ENCODE results near the gene FLNC.
A peak's percentile ranks its signal among the peaks of the same experiment; 100 is the strongest.

Gene FLNC, protein sequence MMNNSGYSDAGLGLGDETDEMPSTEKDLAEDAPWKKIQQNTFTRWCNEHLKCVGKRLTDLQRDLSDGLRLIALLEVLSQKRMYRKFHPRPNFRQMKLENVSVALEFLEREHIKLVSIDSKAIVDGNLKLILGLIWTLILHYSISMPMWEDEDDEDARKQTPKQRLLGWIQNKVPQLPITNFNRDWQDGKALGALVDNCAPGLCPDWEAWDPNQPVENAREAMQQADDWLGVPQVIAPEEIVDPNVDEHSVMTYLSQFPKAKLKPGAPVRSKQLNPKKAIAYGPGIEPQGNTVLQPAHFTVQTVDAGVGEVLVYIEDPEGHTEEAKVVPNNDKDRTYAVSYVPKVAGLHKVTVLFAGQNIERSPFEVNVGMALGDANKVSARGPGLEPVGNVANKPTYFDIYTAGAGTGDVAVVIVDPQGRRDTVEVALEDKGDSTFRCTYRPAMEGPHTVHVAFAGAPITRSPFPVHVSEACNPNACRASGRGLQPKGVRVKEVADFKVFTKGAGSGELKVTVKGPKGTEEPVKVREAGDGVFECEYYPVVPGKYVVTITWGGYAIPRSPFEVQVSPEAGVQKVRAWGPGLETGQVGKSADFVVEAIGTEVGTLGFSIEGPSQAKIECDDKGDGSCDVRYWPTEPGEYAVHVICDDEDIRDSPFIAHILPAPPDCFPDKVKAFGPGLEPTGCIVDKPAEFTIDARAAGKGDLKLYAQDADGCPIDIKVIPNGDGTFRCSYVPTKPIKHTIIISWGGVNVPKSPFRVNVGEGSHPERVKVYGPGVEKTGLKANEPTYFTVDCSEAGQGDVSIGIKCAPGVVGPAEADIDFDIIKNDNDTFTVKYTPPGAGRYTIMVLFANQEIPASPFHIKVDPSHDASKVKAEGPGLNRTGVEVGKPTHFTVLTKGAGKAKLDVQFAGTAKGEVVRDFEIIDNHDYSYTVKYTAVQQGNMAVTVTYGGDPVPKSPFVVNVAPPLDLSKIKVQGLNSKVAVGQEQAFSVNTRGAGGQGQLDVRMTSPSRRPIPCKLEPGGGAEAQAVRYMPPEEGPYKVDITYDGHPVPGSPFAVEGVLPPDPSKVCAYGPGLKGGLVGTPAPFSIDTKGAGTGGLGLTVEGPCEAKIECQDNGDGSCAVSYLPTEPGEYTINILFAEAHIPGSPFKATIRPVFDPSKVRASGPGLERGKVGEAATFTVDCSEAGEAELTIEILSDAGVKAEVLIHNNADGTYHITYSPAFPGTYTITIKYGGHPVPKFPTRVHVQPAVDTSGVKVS (N-terminal part only)

DNA sequence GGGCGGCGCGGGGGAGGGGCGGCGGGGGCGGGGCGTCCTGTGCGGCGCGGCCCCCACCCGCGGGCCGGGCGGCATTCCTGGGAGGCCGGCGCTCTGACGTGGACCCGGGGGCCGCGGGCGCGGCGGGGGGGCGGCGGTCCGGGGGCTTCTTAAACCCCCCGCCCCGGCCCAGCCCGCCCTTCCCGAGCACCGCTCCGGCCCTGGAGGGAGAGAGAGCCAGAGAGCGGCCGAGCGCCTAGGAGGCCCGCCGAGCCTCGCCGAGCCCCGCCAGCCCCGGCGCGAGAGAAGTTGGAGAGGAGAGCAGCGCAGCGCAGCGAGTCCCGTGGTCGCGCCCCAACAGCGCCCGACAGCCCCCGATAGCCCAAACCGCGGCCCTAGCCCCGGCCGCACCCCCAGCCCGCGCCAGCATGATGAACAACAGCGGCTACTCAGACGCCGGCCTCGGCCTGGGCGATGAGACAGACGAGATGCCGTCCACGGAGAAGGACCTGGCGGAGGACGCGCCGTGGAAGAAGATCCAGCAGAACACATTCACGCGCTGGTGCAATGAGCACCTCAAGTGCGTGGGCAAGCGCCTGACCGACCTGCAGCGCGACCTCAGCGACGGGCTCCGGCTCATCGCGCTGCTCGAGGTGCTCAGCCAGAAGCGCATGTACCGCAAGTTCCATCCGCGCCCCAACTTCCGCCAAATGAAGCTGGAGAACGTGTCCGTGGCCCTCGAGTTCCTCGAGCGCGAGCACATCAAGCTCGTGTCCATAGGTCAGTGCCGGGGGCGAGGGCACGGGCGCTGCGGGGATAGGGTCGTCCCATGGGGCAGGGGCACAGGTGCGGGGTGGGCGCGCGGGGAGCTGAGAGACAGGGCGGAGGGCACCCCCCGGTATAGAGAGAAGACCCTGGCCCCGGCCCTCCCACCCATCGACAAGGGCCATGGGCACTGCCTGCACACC, at the start of gene FLNC:
Gene FLNC (plus strand): TSS at position 176 of the 947 bp plus-strand sequence. CDS start 232 bp downstream, at position 408.
- peak; percentile 22 to 36 for DNase-seq

DNA sequence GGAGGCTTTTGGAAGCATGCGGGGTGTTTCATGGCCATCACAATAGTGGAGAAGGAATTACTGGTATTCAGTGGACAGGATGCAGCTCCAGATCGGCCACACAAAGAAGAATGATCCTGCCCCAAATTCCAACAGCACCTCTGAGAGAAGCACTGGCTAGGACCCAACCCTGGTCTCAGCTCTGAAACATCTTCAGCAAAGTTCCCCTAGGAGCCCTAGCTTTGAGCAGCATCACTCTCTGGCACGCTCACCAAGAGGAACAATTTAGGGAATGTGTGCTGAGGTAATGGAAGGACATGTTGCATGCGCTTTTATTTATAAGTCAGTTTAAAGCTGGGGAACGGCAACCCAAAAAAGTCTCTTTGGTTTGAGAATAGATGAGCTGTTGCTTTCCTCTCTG, 49.1 kb upstream of the FLNC start:
- no peak for DNase-seq

DNA sequence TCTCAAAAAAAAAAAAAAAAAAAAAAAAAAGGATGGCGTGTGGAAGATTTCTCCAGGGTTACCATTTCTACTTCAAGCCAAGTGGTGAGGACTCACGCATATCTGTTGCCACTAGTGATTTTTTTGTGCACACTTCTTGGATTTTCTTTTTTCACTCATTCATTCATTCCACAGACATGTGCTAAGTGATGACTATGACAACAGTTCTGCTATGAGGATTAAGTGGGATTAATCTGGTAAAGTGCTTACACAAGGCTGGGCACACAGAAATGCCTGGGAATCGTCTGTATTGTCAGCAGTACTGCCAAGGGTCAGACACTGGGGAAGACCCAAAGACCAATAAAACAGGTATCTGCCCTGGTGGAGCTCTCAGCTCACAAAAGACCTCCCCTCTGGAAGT, 48.4 kb upstream of the FLNC start:
- DNase-seq = no peak

DNA sequence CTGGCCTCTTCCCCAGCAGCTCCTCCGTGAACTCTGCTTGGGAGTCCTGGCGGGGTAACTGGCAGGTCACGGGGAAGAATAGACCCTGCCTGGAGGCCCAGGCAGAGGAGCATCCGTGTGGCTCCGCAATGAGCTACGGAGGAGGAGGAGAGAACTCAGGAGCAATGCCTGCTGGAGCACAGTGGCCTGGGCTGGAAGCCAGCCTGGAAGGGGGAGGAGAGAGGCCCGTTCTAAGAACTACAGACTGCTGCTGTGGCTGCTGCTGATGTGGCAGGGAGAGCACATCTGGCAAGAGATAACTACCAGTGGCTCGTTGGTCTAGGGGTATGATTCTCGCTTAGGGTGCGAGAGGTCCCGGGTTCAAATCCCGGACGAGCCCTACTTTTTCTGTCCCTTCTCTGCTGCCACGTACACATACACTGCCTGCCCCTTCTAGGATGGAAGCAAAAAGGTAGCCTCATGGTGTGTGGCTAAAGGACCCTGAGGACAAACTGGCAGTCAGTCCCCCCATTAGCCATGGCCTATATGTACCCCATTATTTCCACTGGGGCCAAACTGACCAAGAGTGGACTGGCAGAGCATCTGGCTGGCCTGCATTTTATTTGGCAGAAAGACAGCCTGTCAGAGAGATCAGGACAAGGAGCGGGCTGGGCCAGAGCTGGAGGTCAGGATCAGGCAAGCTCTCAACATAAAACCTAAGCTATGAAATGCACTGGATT, 46.9 kb upstream of the FLNC start:
- no peak for DNase-seq

DNA sequence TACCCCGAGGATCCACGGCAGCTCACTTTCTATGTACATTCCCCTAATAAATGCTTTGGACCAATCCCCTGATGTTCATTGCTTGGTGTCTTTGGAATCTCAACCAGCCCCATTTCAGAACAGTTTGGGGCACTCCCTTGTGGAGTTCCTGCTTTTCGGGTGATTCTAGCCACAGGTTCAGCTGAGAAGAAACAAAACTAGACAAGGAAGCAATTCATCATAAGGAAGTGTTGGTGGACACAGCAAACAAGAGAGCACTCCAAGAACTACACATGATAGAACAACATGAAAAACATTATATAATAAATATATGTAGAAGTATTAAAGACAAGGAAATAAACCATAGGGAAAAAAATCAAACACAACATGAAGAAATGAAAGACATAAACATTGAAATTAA, 44.5 kb upstream of the FLNC start:
- no peak for DNase-seq

DNA sequence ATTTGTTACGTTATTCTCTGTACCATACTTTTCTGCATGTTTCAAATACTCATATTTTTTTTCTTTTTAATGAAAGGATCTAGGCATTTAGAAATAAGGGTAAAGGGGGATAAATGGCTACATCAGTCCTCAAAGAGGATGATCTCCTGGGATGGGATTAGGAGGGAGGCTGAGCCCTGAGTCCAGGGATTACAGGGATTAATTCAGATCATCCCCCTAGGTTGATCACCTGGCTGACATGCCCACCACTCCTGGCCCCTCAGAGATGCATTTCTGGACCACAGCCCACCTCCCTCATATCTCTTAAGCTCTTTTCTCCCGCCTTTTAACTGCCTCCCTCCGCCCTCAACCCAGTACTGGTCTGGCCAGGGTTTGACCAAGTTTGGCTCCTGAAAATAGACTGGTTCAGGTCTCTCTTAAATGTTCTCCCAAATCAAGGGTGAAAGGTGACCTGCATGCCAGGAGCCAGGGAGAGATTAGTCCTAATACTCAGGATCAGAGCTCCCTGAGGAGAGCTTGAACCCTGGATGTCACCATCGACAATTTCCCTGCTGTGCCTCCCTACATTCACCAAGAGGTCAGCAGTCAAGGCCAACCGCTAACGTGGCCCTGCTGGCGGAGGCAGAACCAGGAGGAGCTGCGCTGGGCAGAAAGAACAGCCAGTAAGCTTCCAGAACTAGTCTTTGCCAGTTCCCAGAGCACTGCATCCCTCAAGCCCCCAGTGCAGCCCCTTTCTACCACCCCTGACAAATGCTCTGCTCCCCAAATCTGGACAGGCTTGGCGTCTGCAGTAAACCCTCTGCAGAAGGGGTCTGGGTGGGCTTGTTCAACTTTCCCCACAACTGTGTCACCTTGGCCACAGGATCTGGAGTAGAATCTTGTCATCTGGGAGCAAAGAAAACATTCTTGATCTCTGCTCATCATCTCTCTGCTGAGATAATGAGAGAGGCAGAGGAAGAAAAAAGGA, 41.5 kb upstream of the FLNC start:
- DNase-seq = no peak

DNA sequence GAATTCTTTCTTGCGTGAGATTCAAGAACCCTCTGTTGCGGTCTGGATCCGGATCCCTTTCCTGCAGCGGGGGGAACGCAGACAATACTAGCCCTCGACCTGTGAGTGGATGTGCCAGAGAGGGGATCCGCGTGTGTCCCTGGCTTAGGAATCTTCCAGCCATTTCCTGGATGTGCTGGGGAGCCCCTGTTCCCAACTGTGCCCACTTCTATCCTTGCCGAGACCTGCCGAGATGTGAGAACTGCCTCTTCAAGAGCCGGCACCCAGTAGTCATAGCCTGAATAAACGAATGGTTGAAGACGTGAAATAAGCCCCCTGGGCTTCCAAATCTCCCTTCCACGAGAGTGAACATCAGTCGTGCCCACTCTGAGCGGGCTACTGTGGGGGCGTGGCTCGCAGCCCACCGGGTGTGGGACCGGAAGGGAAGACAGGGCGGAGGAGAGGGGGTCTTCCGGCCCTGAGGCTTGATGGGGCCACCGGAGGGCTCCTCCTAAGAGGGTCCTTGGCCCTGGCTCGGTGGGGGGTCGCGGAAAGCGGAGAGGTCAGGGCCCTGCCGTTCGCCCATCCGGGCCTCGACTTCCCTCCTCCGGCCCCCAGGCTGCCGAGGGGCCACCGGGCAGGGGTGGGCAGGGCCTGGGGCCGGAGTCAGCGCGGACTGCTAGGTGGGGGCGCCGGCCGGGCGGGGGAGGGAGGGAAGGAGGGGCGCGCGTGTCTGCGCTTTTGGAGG, 39.7 kb upstream of the FLNC start:
- no peak for DNase-seq

DNA sequence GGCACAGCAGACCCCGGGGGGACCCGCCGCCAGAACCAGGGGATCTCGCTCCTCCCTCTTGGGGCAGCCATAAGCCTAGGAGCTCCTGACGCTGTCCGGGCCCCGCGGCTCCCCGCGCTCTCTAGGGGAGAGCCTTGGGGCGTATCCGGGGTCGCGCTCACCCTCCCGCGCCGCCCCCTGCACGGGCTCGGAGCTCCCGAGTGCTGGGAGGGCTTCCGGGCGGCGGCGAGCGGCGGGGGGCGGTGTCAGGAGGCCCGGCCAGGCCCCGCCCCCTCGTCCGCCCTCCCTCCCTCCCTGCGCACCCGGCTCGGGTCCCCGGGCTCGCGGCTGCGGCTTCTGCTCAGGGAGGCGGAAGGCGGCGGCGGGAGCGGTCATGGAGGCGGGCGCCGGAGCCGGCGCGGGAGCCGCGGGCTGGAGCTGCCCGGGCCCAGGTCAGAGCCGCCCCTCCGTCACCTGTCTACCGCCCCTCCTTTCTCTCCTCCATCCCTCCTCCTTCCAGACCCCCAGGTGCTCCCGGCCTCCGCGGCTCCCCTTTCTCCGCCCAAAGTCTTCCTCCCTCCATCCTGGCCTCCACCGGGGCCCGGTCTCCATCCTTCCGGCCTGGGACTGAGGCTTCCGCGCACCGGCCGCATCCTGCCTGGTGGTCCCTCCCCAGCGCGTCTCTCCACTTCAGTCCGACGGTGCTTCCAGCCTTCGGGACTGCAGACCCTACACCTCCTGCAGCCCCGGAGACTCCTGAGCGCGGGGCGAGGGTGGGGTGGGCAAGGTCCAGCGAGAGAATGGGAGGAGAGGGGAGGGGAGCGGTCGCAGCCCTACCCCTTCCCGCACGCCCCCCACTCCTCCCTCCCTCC, 38.9 kb upstream of the FLNC start, which contains the start of gene CCDC136:
Gene CCDC136 (plus strand): TSS at position 848 of the 851 bp plus-strand sequence. CDS start 444 bp downstream, outside the sequence.
- DNase-seq = peak; percentile 73 to 82

DNA sequence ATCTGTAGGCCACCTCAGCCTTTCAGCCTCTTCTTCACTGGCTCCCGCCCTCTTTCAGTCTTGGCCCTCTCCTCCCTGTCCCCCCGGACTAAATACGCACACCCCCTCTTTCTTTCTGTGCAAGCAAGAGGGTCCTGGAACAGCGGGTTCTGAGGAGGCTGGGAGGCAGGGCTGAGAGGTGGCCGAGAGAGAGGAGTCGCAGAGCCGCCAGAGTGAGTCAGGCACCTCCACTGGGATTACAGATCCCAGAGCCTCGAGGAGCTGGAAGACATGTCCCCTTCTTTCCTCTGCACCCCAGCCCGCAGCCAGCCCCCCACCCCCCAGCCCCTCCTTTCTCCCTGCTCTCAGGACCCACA, 38.3 kb upstream of the FLNC start:
- no peak for DNase-seq

DNA sequence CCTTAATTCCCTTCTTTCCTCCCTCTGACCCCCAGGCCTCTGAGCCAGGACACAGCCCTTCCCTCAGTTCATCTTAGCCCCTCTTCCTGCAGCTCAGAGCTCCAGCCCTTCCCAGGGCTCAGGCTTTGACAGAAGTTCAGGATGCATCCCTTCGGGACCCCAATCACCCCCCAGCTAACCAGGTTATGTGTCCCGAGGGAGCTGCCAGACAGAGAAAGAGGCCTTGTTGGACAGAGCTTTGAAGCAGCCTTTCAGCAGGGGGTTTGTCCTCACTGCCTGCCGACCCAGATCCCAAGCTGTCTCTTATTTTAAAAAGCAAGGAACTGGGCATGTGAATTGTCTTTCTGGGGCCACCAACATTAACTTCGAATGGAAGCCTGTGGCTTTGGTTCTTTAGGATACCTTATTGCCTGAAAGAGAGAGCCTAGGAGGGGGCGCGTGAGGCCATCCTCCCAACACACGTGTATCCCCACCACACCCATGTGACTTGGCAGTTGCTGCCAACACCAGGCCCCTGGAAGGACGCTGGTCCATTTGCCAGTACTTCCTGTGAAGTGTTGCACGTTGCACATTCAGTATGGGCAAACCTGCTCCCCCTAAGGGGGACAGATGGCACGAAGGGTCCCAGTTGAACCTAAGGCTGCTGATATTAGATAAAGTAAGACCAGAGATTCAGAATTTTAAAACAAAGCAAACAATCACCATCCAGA, 37.6 kb upstream of the FLNC start:
- no peak for DNase-seq

DNA sequence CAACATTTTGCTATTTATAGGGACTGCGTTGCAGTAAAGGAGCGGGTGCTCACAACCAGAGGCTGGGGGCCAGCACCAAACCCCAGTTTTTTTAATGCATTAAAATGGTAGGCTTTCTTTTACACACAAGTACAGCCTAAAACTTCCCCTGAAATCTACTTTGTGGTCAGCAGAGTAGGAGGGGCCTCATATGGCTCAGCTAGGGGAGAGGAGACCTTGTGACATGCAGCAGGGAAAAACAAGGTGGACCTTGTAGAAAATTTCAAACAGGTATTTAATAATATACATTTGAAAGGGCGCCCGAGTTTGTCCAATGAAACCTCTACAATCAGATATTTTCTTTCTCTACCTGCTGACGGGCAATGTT, 37.0 kb upstream of the FLNC start:
- DNase-seq = no peak

DNA sequence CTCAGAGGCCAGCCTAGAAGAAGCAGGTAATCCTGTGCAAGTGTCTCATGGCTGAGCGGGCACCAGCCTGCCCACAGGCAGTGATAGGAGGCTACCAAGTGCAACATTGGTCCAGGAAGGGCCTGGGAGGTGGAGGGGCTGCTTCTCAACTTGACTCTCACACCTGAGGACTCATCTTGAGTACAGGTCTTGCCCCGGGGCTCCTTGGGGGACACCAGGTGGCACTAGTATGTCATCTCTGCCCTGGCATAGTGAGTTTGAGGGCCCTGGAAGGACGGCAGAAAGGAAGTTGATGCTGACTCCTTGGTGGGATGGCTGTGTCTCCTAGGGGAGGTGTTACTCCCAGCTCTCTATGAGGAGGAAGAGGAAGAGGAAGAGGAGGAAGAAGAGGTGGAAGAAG, 36.2 kb upstream of the FLNC start:
- peak in 1 of 2 donors; percentile 21 for DNase-seq

DNA sequence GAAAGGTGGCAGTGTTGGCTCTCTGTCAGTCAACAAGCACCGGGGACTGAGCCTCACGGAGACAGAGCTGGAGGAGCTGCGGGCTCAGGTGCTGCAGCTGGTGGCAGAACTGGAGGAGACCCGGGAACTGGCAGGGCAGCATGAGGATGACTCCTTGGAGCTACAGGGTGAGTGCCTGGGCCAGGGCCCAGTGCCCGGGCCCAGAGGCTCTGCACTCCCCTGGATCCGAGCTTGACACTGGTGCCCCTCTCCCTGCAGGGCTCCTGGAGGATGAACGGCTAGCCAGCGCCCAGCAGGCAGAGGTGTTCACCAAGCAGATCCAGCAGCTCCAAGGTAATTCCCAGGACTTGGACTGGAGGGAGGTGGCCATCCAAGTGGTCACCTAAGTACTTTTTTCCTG, 35.8 kb upstream of the FLNC start:
- no peak for DNase-seq

DNA sequence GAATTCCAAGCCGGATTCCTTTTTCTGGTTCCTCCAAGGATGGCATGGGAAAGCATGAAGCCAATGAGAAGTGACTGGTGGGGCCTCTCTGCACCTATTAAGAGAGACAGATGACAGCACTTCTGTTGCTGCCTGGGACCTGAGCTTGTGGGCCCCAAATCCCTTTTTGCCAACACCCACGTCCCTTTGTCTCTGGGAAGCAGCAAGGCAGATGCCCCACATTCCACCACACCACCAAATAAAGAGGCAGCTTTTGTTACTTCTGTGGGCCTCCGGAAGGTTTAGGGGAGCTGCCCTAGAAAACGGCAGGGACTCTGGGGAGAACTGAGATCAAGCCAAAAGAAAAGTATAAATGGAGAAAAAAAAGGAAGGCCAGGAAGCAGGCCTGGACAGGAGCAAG, 35.1 kb upstream of the FLNC start:
- DNase-seq = no peak

DNA sequence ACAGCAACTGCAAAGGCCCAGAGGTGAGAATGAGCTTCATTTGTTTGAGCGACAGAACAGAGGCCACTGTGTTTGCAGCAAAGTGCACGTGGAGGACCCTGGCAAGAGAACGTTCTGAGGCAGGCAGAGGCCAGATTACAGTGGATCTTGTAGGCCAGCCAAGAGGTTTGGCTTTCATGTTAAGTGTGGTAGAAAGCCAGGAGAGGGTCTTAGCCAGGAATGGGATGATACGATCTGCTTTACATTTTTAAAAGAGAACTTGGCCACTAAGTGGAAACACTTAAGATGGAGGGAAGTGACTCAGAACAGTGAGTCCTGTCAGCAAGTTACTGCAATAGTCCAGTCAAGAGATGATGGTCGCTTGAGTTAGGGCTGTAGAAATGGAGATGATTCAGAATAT, 33.9 kb upstream of the FLNC start:
- DNase-seq = no peak

DNA sequence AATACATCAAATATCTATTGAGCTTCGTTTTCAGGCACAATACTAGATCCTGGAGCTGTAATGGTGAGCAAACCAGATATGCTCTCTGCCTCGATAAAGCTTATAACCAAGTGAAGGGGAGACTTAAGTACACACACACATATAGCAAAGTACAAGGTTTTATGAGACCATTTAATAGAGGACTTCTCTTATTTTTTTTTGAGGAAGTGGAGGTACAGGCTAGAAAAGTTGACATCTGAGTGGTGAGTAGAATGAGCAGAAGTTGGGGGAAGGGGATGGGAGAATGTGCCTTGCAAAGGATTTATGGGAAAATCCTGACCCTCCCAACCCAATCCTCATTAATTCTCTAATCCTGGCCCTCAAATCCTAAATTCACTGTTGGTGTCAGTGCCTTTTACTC, 30.8 kb upstream of the FLNC start:
- DNase-seq = no peak

DNA sequence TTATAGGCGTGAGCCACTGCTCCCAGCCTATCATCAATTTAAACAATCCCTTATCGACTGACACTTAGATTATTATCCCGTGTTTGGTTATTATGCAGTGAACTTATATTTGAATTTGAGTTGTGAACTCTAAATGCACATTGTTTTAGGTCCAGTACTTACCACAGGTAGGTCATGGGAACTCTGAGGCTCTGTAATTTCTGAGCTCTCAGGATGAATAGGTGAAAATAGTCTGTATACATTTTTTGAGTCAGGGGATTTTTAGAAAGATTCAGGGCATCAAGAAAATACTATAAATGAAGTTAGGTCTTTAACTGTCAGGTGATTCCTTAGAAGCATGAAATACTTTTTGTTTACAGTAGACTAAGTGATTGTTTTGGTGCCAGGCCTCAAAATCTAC, 29.6 kb upstream of the FLNC start:
- no peak for DNase-seq

DNA sequence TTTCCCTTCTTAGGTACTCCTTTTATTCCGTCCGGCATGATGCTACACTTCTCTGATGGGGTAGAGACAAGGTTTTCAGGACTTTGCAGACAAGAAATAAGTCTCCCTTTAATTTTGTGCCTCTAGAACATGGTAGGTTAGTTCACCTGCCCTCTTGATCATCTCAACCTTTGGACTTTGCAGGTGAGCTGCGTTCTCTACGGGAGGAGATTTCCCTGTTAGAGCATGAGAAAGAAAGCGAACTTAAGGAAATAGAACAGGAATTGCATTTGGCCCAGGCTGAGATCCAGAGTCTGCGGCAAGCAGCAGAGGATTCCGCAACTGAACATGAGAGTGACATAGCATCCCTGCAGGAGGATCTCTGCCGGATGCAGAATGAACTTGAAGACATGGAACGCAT, 29.2 kb upstream of the FLNC start:
- no peak for DNase-seq
